ENCODE results near the gene LIPC.
"Not testable (repeated sequence)": the region's sequence is repeated elsewhere in the genome, so short reads cannot be mapped to it uniquely, and the experiment has no call there.

DNA sequence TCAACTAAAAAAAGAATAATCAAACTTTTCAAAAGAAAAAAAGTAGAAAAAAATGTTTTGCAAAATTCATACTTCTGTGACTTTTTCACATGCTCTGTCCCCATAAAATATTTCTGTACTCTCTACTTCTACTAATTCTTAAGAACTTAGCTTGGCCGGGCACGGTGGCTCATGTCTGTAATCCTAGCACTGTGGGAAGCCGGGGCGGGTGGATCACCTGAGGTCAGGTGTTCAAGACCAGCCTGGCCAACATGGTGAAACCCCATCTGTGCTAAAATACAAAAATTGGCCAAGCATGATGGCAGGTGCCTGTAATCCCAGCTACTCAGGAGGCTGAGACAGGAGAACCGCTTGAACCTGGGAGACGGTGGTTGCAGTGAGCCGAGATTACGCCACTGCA is 172.1 kb downstream of the LIPC start:
- TF ChIP-seq, protein P1, sequence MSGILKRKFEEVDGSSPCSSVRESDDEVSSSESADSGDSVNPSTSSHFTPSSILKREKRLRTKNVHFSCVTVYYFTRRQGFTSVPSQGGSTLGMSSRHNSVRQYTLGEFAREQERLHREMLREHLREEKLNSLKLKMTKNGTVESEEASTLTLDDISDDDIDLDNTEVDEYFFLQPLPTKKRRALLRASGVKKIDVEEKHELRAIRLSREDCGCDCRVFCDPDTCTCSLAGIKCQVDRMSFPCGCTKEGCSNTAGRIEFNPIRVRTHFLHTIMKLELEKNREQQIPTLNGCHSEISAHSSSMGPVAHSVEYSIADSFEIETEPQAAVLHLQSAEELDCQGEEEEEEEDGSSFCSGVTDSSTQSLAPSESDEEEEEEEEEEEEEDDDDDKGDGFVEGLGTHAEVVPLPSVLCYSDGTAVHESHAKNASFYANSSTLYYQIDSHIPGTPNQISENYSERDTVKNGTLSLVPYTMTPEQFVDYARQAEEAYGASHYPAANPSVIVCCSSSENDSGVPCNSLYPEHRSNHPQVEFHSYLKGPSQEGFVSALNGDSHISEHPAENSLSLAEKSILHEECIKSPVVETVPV (CRISPR knock-in tag; IDR thresholded peaks at IDR 0.05): not testable (repeated sequence)
- not testable (repeated sequence) for TF ChIP-seq ARNTL (CRISPR knock-in tag; IDR thresholded peaks at IDR 0.05; ENCODE audit: borderline replicate concordance, low read depth)
- TF ChIP-seq, protein P2, sequence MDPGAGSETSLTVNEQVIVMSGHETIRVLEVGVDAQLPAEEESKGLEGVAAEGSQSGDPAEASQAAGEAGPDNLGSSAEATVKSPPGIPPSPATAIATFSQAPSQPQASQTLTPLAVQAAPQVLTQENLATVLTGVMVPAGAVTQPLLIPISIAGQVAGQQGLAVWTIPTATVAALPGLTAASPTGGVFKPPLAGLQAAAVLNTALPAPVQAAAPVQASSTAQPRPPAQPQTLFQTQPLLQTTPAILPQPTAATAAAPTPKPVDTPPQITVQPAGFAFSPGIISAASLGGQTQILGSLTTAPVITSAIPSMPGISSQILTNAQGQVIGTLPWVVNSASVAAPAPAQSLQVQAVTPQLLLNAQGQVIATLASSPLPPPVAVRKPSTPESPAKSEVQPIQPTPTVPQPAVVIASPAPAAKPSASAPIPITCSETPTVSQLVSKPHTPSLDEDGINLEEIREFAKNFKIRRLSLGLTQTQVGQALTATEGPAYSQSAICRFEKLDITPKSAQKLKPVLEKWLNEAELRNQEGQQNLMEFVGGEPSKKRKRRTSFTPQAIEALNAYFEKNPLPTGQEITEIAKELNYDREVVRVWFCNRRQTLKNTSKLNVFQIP (CRISPR knock-in tag; IDR thresholded peaks at IDR 0.05; ENCODE audit: borderline replicate concordance, low read depth): not testable (repeated sequence)

Data from SK-N-SH treated with all-trans-retinoic acid at 6 μM for 48 hours (cell line).